Right renal cortex interstitium (tissue), 3 donors: ENCODE measurements around the gene IL37. TPM values are rescaled to one million over a fixed set of nuclear protein-coding genes. Genes with fewer than 3 reads are reported as not detected.

Experiments
- DNase-seq, 3 donors: peaks; one replicate each; pipeline ENCODE4 v3.0.0-alpha.2; 2013; ENCODE audit warnings: low read depth in 3 of 3, low spot score in 2 of 3
- polyA plus RNA-seq, 3 donors: library from polyadenylated mRNA; unstranded; fragments of 120-200 nt; gene quantifications; one replicate each; pipeline ENCODE4 v1.2.1, GENCODE V29; 2013; ENCODE audit not compliant: insufficient read length in 3 of 3

Gene IL37
- polyA plus RNA-seq: not detected

- no peak for DNase-seq
These were observed at the start of gene IL37 for GRCh38 chr2:112910865-112911264. Gene IL37 (plus strand): TSS chr2:112911165. CDS start chr2:112913013, 1,848 bp downstream.

- no peak for DNase-seq
These were observed 46.9 kb upstream of the IL37 start for GRCh38 chr2:112864072-112864471.

- DNase-seq: no peak
These were observed 44.7 kb upstream of the IL37 start for GRCh38 chr2:112866128-112866835.

- DNase-seq: no peak
These were observed 43.0 kb upstream of the IL37 start for GRCh38 chr2:112867701-112868631.

- DNase-seq: peak; percentile 20 to 52 (median 34)
These were observed 41.6 kb upstream of the IL37 start for GRCh38 chr2:112869258-112869842.

GRCh38 chr2:112870841-112871835 lies 39.8 kb upstream of the IL37 start:
- DNase-seq: no peak

GRCh38 chr2:112876257-112876970 lies 34.6 kb upstream of the IL37 start:
- no peak for DNase-seq

GRCh38 chr2:112876971-112877361 lies 34.0 kb upstream of the IL37 start:
- no peak for DNase-seq

- DNase-seq: no peak
These were observed 33.5 kb upstream of the IL37 start for GRCh38 chr2:112877423-112877822.

GRCh38 chr2:112879491-112880041 lies 31.4 kb upstream of the IL37 start:
- DNase-seq: no peak

- no peak for DNase-seq
These were observed 30.9 kb upstream of the IL37 start for GRCh38 chr2:112880091-112880531.

GRCh38 chr2:112880696-112881095 lies 30.3 kb upstream of the IL37 start:
- DNase-seq: no peak

GRCh38 chr2:112881217-112881985 lies 29.6 kb upstream of the IL37 start:
- no peak for DNase-seq

- DNase-seq: no peak
These were observed 27.3 kb upstream of the IL37 start for GRCh38 chr2:112883669-112884068.

GRCh38 chr2:112884869-112885505 lies 26.0 kb upstream of the IL37 start:
- no peak for DNase-seq

- DNase-seq: no peak
These were observed 25.5 kb upstream of the IL37 start for GRCh38 chr2:112885506-112885902.

GRCh38 chr2:112886291-112886690 lies 24.7 kb upstream of the IL37 start:
- DNase-seq: no peak
